Renal cortex interstitium (tissue), 11 donors: ENCODE measurements around the gene RAPGEF3. TPM values are rescaled to one million over a fixed set of nuclear protein-coding genes. Genes with fewer than 3 reads are reported as not detected.

Experiments used
- DNase-seq, 11 donors: peaks; one replicate each; pipeline ENCODE4 v3.0.0-alpha.2; 2013; ENCODE audit warnings: low read depth in 9 of 11, low spot score in 4 of 11; ENCODE audit errors: extremely low read depth in 1 of 11
- polyA plus RNA-seq, 3 donors: library from polyadenylated mRNA; unstranded; fragments of 120-200 nt; gene quantifications; one replicate each; pipeline ENCODE4 v1.2.1, GENCODE V29; 2013; ENCODE audit not compliant: insufficient read length in 3 of 3

RAPGEF3 gene
- polyA plus RNA-seq, 3 donors, result 41.0 to 62.8 (median 58.4) TPM

DNA sequence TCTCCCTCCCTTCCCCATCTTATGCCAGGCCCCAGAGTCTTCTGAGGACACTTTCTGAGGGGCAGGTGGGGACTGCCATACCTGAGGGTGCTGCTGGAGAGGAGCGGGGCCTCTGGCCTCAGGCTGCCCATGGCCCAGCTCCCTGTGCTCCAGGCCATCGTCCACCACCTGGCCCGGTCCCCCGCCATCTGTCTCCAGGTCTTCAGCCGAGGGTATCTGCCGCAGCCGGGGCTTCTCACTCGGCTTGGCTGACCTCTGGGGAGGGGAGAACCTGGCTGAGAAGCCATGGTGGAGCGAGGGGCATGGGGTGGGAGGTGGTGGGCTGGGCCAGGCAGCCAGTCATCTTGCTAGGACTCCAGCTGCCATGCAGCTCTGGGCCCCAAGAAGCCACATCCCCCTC, 36.0 kb upstream of the RAPGEF3 start:
- DNase-seq, result no peak

DNA sequence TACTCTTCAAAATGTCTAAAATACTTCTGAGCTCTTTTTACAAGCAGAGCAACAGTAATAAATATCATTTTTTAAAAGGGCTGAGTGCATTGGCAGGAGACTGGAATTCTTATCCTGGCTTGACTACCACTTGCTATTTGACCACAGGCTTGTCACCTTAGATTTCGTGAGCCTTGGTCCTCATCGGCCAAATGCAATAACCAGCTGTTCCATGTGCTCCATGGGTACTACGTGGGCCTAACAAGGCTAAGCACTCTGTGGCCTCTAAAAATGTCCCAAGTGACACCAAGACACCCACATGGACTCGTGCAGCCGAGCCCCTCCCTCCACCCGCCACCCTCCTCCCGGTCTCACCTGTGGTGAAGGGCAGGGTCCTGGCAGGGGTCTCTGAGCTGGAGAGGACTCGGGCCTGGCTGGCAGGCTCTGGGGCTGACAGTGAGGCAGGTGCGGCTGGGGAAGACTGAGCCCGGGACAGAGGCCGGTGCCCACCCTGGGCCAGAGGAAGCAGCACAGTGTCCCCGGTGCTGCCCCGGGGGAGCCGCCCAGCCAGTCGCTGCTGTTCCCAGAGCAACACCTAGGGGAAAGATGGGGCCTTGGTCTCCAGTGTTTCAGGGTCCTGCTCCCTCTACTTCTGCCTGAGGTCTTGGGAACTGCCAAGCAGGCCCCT, 34.5 kb upstream of the RAPGEF3 start:
- no peak for DNase-seq

DNA sequence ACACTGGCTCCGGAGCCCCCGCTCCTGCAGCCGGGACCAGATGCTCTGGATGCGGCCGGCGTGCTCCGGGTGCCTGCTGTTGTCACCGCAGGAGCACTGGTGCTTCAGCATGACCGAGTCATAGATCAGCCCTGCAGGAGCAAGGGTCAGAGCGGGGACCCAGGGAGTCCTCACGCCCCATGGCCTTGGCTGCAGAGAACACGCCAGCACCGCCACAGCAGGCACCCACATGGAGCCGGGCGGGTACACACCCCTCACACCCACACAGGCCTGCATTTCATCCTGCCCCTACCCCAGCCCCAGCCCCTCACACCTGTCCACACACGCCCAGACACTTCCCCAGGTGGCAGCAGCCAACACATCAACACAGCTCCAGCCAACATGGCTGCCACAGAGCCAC, 33.2 kb upstream of the RAPGEF3 start:
- DNase-seq, result no peak

DNA sequence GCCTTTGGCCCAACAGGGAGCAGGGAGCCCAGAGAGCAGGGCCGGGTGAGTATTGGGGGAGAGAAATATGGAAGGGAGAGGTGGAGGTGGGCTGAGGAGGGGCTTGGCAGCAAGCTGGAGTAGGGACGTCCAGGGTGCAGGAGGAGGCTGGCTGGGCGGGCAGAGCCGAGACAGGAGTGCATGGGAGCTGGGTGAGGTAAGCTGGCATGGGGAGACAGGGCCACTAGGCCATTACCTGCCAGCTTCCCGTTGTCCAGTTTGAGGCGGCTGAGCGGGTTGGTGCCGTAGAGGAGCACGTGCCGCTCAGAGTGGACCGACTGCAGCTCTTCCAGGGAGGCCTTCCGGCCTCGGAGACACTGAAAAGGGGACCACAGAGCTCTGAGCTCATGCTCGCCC, 32.7 kb upstream of the RAPGEF3 start:
- DNase-seq, result no peak

DNA sequence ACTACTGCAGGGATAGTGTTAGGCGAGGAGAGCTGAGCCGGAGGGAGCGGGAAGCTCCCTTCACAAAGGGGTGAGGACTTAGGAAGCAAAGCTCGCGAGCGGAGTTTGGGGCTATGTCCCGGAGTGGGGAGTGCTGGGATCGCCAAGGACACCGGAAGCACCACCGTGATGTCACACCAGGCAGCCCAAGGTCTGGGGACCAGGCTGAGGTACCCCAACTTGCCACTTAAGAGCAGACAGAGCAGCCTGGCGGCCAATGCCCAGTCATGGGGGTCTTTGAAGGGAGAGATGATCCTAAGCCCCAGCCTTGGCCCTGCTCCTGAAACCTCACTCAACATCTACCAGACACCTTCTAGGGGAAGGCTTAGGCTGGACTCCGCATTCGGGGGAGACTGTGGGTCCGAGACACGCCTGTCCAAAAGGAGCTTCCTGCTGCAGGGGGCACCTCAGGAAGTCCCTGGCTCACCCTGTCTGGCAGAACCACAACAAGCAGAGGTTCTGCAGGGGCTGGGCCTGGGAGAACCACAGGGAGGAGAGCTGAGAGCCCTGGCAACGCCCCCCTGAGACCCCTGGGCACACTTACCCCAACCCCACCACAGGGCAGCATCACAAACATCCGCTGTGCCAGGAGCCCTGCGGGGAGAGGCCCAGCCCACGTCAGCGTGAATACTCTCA, 32.1 kb upstream of the RAPGEF3 start:
- no peak for DNase-seq

DNA sequence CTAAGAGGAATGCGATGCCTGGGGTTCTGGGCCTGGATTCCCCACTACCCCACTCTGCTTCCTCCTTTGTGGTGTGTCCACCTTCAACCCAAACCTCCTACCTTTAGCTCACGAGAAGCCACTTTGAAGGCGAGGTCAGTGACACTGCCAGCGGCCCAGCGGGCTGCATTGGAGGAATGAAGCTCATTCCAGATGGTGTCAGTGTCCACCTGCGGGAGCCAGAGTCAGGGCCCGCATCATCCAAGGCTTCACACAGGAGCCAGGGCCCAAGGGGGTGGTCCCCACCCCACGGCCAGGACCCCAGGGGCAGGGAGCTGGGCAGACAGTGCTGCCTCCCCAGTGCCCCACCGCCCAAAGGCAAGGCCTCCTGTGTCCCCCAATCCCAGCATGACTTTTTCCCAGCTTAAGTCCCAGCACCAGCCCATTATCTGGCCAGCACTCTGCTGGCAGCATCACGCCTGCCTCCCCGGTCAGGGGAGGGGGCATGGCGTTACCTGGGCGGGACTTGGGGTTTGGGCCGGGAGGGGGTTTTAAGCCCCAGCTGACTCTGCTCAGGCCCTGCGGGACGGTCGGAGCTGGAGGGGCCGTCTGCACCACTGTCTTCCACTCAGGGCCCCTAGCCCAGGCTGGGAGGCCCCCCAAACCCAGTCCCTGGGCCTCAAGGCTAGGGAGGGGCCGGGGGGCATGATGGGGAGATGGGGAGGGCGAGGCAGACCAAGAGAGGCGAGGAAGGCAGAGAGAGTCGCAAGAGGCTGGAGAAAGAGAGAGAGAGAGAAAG, 31.2 kb upstream of the RAPGEF3 start:
- DNase-seq, result no peak

DNA sequence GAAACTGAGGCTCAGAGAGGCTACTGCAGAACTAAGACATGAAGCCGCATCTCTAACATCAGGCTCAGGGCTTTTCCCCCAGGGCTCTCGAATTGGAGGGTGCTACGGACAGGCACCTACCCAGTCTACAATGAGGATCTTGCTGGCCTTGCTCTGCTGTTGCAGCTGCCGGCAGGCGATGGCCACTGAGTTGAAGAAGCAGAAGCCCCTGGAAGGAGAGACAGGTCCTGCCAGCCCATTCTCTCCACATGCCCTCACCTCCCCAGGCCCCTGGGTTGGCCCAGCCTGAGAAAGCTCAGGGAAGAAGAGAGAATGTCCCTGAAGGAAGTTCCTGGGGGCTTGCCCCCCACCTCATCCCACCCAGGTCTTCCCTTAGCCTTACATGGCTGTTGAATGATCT, 30.5 kb upstream of the RAPGEF3 start:
- DNase-seq, result no peak

DNA sequence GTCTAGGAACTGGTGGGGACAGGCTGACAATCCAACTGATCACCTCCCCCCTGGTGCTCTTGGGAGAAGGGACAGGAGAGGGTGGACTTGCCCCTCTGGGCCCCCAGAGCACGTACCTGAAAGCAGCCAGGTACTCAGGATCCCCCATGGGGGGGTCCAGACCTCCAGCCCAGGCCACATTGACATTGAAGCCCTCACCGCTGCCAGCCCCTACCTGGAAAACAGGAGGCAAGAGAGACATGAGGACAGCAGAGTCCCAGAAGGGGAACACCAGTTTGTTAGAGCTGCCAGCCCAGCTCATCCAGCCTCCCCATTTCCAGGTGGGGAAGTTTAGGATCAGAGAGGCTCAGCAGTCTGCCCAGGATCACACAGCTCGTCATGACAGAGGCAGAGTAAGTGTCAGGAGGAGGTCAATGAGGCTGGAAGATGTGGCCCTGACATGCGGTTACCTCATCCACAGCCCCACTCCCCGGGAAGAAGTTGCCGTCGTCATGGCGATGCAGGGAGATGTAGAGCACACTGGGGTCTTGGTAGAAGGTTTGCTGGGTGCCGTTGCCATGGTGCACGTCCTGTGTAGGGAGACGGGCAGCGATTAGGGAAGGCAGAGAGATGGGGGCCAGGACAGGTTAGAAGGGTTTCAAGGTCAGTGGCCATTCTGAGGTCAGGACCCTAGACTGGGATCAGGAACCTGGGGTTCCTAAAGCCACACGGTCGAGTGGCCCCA, 29.1 kb upstream of the RAPGEF3 start:
- no peak for DNase-seq

DNA sequence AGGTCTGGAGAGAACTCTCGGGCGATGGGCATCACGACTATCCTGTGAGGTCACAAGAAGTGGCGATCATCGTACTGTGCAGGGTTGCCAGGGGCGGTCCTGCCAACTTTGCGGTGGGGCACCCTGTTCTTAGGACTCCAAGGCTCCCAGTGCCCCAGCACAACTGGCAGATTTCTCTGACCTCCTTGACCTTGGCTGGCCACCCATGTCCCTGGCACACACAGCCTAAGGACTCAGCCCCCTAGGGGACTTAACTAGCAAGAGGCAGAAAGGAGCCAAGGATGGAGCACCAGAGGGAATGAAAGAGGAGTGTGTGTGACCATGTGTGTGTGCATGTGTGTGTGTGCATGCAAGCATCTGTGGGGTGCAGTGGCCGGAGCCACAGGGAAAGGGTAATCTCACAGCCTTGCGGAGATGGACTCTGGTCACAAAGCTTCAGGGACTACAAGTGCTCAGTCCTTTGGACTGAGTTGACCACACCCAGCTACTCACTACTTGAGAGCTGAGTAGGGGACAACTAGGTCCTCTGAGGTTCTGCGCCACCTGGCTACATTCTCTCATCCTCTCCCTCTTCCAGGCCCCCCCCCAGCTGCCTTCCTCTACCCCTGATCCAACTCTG, 28.1 kb upstream of the RAPGEF3 start:
- no peak for DNase-seq

DNA sequence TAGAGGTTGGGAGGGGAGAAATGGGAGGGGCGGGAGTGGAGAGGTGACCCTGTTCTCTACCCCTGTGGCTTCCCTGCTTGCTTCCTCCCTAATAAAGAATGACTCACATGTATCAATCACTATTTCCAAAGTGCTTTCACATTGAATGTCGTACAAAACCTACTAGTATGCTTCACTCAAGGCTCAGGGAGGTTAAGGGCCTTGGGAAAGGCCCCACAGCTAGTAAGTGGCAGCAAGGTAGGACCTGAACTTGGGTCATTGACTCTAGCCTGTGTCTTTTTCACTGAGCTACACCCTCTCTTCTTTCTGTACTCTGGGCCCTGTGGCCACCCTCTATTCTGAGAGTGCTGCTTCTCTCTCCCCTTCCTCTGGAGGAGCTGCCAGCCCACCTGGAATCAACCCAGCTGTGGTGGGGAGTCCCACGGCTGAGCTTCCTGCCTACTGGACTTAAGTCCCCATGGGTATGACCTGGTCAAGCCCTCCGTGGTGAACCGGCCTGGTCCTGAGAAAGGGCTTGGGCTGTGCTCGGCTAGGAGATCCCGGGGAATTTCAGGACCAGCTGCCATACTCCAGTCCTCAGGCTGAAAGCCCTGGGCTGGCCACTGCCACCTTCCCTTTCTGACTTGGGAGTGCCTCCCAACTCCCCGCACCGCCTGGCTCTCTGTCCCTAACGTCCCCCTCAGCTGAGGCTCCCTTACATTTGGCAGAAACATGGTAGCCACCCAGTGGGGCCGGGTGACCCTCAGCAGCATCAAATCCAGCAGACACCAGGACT, 27.4 kb upstream of the RAPGEF3 start:
- DNase-seq, result no peak

DNA sequence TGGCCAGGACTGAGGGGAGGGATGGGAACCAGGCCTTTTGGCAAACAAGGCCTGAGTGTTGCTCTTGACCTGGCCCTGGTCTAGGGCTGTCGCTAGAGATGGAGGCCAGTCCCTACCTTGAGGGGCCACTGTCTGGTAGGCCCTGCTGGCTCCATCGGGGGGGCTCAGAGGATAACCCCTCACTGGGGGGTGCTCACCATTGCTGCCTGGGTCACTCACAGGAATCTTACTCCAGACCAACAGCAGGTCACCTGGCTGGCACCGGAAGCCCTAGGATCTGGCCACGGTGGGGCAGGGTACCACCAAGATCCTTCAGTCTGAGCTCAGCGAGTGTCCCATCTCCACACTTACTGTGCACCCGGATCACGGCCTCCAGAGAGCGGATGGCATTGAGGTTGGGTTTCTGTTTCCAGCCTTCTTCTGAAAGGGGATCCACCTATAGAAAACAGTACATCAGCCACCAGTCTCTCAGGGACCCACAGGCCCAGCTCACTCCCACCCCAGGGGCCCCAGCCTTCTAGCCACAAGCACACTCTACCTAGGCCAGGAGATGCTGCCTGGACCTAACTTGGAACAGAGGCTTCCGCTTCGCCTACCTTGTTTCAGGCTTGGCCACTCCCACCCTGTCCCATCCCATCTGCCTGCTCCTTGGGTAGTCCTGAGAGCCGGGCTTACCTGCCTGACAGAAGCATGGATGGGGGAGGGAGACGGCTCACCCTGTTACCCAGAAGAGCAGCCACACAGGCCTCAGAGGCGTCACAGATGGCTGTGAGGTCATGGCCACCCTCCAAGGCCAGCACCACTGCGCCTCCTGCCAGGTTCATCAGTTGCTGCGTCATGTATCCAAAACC, 26.6 kb upstream of the RAPGEF3 start:
- no peak for DNase-seq

DNA sequence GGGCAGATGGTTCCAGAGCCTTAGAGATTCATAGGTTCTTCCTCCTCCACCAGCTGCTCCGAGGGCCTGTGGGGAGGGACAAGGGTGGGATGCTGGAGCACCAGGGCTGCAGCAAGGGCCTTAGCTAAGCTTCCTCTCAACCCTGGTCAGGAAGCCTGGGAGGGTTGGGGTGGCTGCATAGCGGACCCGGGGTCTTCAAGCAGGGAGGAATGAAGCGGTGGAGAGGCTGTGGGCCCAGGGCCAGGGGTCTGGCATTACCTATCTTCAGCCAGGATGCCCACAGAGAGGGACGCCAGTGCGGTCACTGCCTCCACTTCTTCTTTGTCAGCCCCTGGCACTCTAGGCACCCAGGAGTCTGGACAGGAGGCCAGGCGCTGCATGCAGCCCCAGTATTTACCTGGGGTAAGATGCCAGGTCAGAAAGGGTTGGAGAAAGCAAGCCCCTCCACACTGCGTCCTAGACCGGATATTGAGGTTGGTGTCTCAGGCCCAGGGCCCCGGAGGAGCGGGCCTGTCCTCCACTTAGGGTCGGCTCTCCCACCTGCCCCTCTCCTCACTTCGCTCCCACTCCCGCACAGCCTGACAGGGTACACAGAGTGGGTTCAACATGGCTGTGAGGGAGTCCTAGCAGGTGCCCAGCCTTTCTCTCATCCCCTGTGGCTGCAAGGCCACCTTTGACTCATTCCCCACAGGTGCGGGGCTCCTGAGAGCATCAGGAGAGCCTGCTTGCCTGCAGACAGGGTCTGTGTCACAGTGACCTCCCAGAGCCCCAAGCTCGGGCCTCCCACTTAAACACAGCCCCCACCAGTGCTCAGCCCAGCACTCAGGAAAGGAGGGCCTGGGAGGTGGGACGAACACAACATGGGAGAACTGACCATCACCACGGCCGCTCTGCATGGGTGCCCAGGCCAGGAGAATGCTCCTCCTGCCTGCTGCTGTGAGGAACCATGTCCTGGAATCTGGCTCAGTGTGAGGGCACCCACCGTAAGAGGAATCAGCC, 25.4 kb upstream of the RAPGEF3 start:
- no peak for DNase-seq

DNA sequence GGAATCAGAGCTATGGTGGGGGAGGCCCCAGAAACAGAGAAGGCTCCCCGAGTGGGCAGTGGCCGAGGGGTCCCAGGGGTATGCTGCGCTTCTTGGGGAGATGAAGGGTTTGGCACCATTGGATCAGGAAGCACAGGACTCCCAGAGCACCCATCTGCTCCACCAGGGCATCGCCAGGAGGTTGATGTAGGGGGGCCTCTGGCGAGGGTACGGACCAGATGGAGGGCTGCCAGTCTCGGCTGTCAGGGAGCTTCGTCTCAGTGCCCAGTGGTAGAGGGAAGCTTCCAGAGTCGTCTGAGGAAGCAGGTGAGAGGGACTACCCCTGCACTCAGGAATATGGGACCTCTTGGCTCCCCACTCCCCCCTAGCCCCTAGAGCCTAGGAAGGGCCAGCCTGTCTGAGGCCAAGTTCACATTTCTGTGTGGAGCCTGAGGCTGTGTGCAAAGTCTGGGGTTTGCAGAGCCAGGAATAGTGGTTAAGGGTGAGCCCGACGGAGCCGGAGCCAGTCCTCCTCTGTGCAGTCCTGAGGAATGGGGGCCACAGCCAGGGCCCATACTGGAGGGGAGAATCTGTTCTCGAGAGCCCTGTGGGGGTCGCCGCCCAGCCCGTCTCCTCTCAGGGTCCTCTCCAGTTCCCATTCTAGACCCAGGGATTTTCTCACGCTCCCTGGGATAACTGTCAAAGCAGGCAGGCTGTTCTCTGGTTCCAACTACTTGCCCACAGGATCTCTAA, 24.5 kb upstream of the RAPGEF3 start:
- no peak for DNase-seq

DNA sequence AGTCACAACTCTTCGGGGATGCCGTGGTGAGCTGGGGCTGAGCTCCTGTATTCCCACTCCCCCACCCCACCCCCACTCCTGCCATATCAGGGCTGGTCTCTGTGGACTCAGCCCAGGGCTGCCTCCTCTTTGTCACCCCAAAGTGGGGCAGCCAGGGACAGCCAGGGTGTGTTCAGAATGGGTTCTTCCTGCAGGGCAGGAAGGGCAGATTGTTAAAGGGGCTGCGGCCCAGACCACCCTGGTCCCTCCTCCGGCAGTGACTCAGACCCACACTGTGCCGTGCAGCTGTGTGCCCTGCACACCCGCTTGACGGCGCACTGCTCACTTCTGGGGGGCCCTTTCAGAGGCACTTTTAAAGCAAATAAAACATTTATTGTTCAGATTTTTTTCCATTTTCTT, 23.7 kb upstream of the RAPGEF3 start:
- no peak for DNase-seq

DNA sequence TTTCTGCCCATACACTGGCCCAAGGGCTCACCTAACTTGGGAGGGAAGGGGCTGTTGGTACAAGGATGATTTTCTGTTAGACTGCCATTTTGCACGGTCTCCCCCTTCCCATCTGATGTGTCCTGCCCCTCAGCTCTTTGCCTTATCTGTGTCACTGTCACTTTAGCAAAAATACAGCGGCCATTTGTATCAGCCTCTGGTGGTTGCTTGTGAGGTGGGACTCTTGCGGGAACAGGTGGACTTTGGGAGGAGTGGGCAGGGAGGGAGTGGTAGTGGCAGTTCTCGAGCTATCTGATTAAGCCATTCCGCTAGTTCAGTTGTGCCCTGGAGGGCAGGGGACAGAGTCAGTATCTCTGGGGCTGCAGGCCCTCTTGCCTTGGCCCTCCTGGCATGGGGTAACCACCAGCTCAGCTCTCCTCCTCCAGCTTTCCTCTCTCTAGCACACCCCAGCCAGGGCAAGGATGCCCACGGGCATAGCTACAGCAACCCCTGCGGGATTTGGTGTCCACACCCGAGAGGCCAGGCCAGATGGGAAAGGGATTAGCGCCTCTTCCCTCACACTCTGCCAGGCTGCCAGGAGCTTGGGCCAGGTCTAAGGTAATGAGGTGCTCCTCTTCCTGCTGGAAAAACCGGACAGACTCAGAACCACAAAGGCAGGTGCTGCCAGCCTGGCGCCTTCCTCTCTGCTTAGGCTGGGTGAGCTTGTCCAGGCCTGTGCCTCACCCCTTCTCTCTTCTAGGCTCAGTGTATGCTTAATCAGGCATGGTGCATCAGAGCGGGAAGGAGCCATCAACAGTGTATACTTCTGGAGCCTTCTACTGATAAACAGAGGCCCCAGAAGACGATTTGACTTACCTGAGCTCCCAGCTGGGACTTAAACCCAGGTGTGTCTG, 23.0 kb upstream of the RAPGEF3 start:
- no peak for DNase-seq
